GM23338 (cell line): Measurements from ENCODE around the gene CDC42BPB. TPM values are rescaled to one million over a fixed set of nuclear protein-coding genes. Genes with fewer than 3 reads are reported as not detected.

Experiments used
- ATAC-seq: fragments of 200-7000 bp; cut with Tn5 transposase; 3 replicates; pipeline ENCODE4 v1.9.1; 2020
- DNase-seq: peaks from one replicate; pipeline ENCODE4 v3.0.0-alpha.2; 2015; ENCODE audit warnings: low spot score
- H2AFZ ChIP-seq: fragments of 200-600 bp; sonication (generic); 2 replicates; pipeline ENCODE4 v1.8.0; 2016; ENCODE audit warnings: antibody characterized with exemption, mild to moderate bottlenecking, moderate library complexity
- H3F3A ChIP-seq: fragments of 200-600 bp; sonication (generic); replicated peaks from 2 replicates; pipeline ENCODE4 v1.8.0; 2017; ENCODE audit warnings: antibody characterized with exemption, mixed run types, low read depth
- H3K27ac ChIP-seq: fragments of 200-600 bp; sonication (generic); 2 replicates; pipeline ENCODE4 v1.6.1; 2016; ENCODE audit warnings: low read depth
- H3K27me3 ChIP-seq: fragments of 200-600 bp; sonication (generic); 2 replicates; pipeline ENCODE4 v1.8.0; 2016; ENCODE audit warnings: mild to moderate bottlenecking, mixed run types, moderate library complexity; ENCODE audit not compliant: insufficient read depth
- H3K36me3 ChIP-seq: fragments of 200-600 bp; sonication (generic); 2 replicates; pipeline ENCODE4 v1.8.0; 2016; ENCODE audit warnings: mild to moderate bottlenecking; ENCODE audit not compliant: insufficient read depth
- H3K4me1 ChIP-seq: fragments of 200-600 bp; sonication (generic); 2 replicates; pipeline ENCODE4 v1.8.0; 2016; ENCODE audit warnings: mild to moderate bottlenecking, moderate library complexity; ENCODE audit not compliant: insufficient read depth
- H3K4me2 ChIP-seq: fragments of 200-600 bp; sonication (generic); 2 replicates; pipeline ENCODE4 v1.7.1; 2017; ENCODE audit warnings: mixed run types
- H3K4me3 ChIP-seq: fragments of 200-600 bp; sonication (generic); 2 replicates; pipeline ENCODE4 v1.6.1; 2016; ENCODE audit warnings: mixed run types
- H3K79me2 ChIP-seq: fragments of 200-600 bp; sonication (generic); replicated peaks from 2 replicates; pipeline ENCODE4 v1.8.0; 2017; ENCODE audit warnings: mild to moderate bottlenecking; ENCODE audit not compliant: insufficient read depth
- H3K9me2 ChIP-seq: fragments of 200-600 bp; sonication (generic); 2 replicates; pipeline ENCODE4 v1.8.0; 2017; ENCODE audit not compliant: insufficient read depth
- H4K20me1 ChIP-seq: fragments of 200-600 bp; sonication (generic); replicated peaks from 2 replicates; pipeline ENCODE4 v1.8.0; 2017; ENCODE audit warnings: mild to moderate bottlenecking; ENCODE audit not compliant: insufficient read depth
- H3K27ac Mint-ChIP-seq: 2 replicates; pipeline ENCODE4 v1.8.0; 2020; ENCODE audit warnings: inconsistent platforms, mild to moderate bottlenecking, moderate library complexity, mixed read lengths
- H3K27me3 Mint-ChIP-seq: 3 replicates; pipeline ENCODE4 v1.8.0; 2022; ENCODE audit warnings: low read depth, mild to moderate bottlenecking, moderate library complexity, mixed read lengths, inconsistent platforms; ENCODE audit not compliant: insufficient read depth, poor library complexity
- H3K36me3 Mint-ChIP-seq: 3 replicates; pipeline ENCODE4 v1.8.0; 2021; ENCODE audit warnings: low read depth, mild to moderate bottlenecking, inconsistent platforms, moderate library complexity, mixed read lengths
- H3K4me1 Mint-ChIP-seq: 3 replicates; pipeline ENCODE4 v1.8.0; 2020; ENCODE audit warnings: mild to moderate bottlenecking, inconsistent platforms, mixed read lengths
- H3K4me3 Mint-ChIP-seq: 3 replicates; pipeline ENCODE4 v1.8.0; 2021; ENCODE audit warnings: moderate library complexity, mild to moderate bottlenecking, inconsistent platforms, mixed read lengths
- H3K9me3 Mint-ChIP-seq: 3 replicates; pipeline ENCODE4 v1.8.0; 2020; ENCODE audit warnings: moderate library complexity, mild to moderate bottlenecking, inconsistent platforms, mixed read lengths
- CREB1 ChIP-seq: fragments of 250-450 bp; sonication (Bioruptor Pico); IDR thresholded peaks from 2 replicates; pipeline ENCODE4 v1.5.0; 2020; ENCODE audit warnings: low read depth, mild to moderate bottlenecking, moderate library complexity
- CTCF ChIP-seq, 2 experiments: fragments of 200-600 bp in 1 of 2; sonication (generic) in 1 of 2; conservative IDR thresholded peaks; 2 replicates each; pipeline versions ENCODE4 v1.5.1 to v1.6.1; 2016 to 2017; ENCODE audit warnings: antibody characterized with exemption in 2 of 2, low read depth in 2 of 2, mild to moderate bottlenecking in 2 of 2, moderate library complexity in 1 of 2
- ETS1 ChIP-seq: IDR thresholded peaks from 2 replicates; pipeline ENCODE4 v1.6.1; 2016; ENCODE audit warnings: antibody characterized with exemption
- EZH2 ChIP-seq: fragments of 200-600 bp; sonication (generic); IDR thresholded peaks from one replicate; pipeline ENCODE4 v1.8.0; 2017; ENCODE audit warnings: antibody characterized with exemption, mild to moderate bottlenecking, low read depth; ENCODE audit not compliant: unreplicated experiment
- EZH2phosphoT487 ChIP-seq: fragments of 200-600 bp; sonication (generic); IDR thresholded peaks from one replicate; pipeline ENCODE4 v1.8.1; 2018; ENCODE audit warnings: antibody characterized with exemption; ENCODE audit not compliant: unreplicated experiment
- JUNB ChIP-seq: IDR thresholded peaks from one replicate; pipeline ENCODE4 v1.6.1; 2016; ENCODE audit warnings: antibody characterized with exemption; ENCODE audit not compliant: unreplicated experiment
- NANOG ChIP-seq: IDR thresholded peaks from 2 replicates; pipeline ENCODE4 v1.6.1; 2016; ENCODE audit warnings: antibody characterized with exemption, borderline replicate concordance
- POLR2AphosphoS5 ChIP-seq: IDR thresholded peaks from 2 replicates; pipeline ENCODE4 v1.6.1; 2016; ENCODE audit warnings: antibody characterized with exemption, low read depth
- STAT1 ChIP-seq: IDR thresholded peaks from one replicate; pipeline ENCODE4 v1.6.1; 2016; ENCODE audit warnings: antibody characterized with exemption; ENCODE audit not compliant: unreplicated experiment
- ZNF114 ChIP-seq: fragments of 250-450 bp; sonication (Bioruptor Pico); IDR thresholded peaks from 2 replicates; pipeline ENCODE4 v1.5.0; 2020; ENCODE audit warnings: mild to moderate bottlenecking, moderate library complexity
- ZNF331 ChIP-seq: fragments of 250-450 bp; sonication (Bioruptor Pico); IDR thresholded peaks from 2 replicates; pipeline ENCODE4 v1.5.0; 2020; ENCODE audit warnings: low read depth, mild to moderate bottlenecking, moderate library complexity
- ZNF462 ChIP-seq: fragments of 250-450 bp; sonication (Bioruptor Pico); IDR thresholded peaks from 2 replicates; pipeline ENCODE4 v1.5.0; 2020; ENCODE audit warnings: mild to moderate bottlenecking, moderate library complexity
- polyA plus RNA-seq: library from polyadenylated mRNA; unstranded; fragments of >200 nt; fragmentation: Nextera tagmentation; extraction: Ambion mirVana; gene quantifications from 2 replicates; pipeline ENCODE4 v1.2.1, GENCODE V29; 2016
- total RNA-seq: library from RNA; depleted of rRNA; stranded (reverse); fragments of >200 nt; shearing (Covaris generic); gene quantifications from 2 replicates; pipeline ENCODE4 v1.2.3, GENCODE V29; 2014

The CDC42BPB gene
- total and polyA plus RNA-seq, 2 experiments from 2014 or later = 12.3 to 127 TPM

- Mint-ChIP-seq H3K4me3 (no peak overlapping the region), H3K27ac (no peak overlapping the region), H3K27me3 (peaks cover 3% of the 10 kb centered on the region), H3K9me3 (no peaks in the 10 kb centered on the region), H3K36me3 (peaks cover 71% of the 10 kb centered on the region), H3K4me1 (no peaks in the 10 kb centered on the region)
- H3K4me1 ChIP-seq = no peaks in the 10 kb centered on the region
- TF ChIP-seq CREB1 (no peak), JUNB (no peak), EZH2phosphoT487 (no peak), ETS1 (no peak), POLR2AphosphoS5 (no peak), EZH2 (no peak), ZNF114 (CRISPR knock-in tag) (no peak)
- H4K20me1 ChIP-seq = no peaks in the 10 kb centered on the region; the same call in 1 of the 2 replicates
- no peak overlapping the region for H3K27ac ChIP-seq
- H3K4me2 ChIP-seq = no peak overlapping the region
- no peaks in the 10 kb centered on the region for H3K79me2 ChIP-seq
- H3K9me2 ChIP-seq = no peaks in the 10 kb centered on the region
- no peak for ATAC-seq
- peaks cover 21% of the 10 kb centered on the region for H3K36me3 ChIP-seq
- DNase-seq = no peak
- H2AFZ ChIP-seq = no peak overlapping the region
- H3K4me3 ChIP-seq = no peak overlapping the region
- H3K27me3 ChIP-seq = no peaks in the 10 kb centered on the region
- H3F3A ChIP-seq = no peaks in the 10 kb centered on the region
Measured at GRCh38 chr14:102958461-102958860, 98.9 kb downstream of the CDC42BPB start.

- H3K4me3 ChIP-seq = no peak overlapping the region
- no peak overlapping the region for H3K4me2 ChIP-seq
- Mint-ChIP-seq H3K9me3 (no peaks in the 10 kb centered on the region), H3K4me3 (no peak overlapping the region), H3K27me3 (peaks cover 3% of the 10 kb centered on the region), H3K4me1 (no peaks in the 10 kb centered on the region), H3K36me3 (peaks cover 70% of the 10 kb centered on the region), H3K27ac (no peak overlapping the region)
- peaks cover 19% of the 10 kb centered on the region for H3K36me3 ChIP-seq
- no peaks in the 10 kb centered on the region for H3K9me2 ChIP-seq
- H4K20me1 ChIP-seq = no peaks in the 10 kb centered on the region; the same call in 1 of the 2 replicates
- H3K79me2 ChIP-seq = no peaks in the 10 kb centered on the region
- H3K4me1 ChIP-seq = no peaks in the 10 kb centered on the region
- ATAC-seq = no peak
- H3K27me3 ChIP-seq = no peaks in the 10 kb centered on the region
- no peaks in the 10 kb centered on the region for H3F3A ChIP-seq
- H2AFZ ChIP-seq = no peak overlapping the region
- DNase-seq = no peak
- no peak overlapping the region for H3K27ac ChIP-seq
- TF ChIP-seq EZH2 (no peak), ZNF114 (CRISPR knock-in tag) (no peak), POLR2AphosphoS5 (no peak), NANOG (no peak), ETS1 (no peak), ZNF331 (CRISPR knock-in tag) (no peak), STAT1 (no peak), CTCF (conservative IDR thresholded peaks at IDR 0.05; ENCODE audit: low read depth in 2 of 2) (no peak), ZNF462 (no peak), JUNB (no peak)
Measured at GRCh38 chr14:102957222-102957621, 100.1 kb downstream of the CDC42BPB start.
